GM21423 (cell line): ENCODE results near the gene SNAI1.
"Not testable (repeated sequence)": the region's sequence is repeated elsewhere in the genome, so short reads cannot be mapped to it uniquely, and the experiment has no call there.

Experiments
- ATAC-seq: cut with Tn5 transposase; IDR thresholded peaks from one replicate; pipeline ENCODE4 v1.9.1; 2021; ENCODE audit warnings: mild to moderate bottlenecking, moderate library complexity; ENCODE audit not compliant: unreplicated experiment

Gene SNAI1

DNA sequence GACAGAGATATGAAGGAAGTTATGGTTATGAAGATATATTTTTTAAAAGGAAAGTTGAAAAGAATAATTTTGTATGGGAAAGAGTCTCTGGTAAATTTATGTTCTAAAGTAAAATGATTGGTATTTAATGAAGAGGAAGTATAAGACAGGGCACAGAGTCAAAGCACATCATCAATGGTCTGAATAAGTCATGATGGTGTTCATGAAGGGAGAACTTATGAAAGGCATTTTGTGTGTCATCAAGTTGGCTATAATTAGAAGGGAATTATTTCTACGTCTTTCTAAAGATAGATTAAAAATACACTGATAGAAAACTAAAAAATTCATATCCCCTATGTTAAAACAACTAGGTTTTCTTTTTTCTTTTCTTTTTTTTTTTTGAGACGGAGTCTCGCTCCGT is 21.4 kb upstream of the SNAI1 start:
- no peak for ATAC-seq

GRCh38 chr20:49964964-49965780 is 17.6 kb upstream of the SNAI1 start:
- no peak for ATAC-seq

- no peak for ATAC-seq
Measured at GRCh38 chr20:49965781-49966305, 16.9 kb upstream of the SNAI1 start.

DNA sequence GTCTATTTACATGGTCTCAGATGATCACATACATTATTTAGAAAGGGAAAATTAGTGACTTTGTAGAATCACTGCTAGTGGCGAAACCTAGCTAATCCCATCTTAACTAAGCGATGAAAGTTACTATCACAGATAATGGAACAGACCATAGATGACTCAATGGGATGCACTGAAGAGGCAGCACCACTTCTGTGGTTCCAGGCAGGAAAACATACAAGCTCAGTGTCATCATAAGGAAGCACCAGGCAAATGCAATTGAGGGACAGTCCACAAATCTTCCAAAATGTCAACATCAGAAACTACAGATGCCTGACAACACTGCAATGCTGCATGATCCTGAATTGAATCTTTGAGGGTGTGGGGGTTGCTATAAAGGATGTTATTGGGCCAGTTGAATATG is 15.9 kb upstream of the SNAI1 start:
- ATAC-seq = no peak

- ATAC-seq = no peak
Measured at GRCh38 chr20:49969234-49969633, 13.5 kb upstream of the SNAI1 start.

GRCh38 chr20:49969946-49970345 is 12.8 kb upstream of the SNAI1 start:
- no peak for ATAC-seq

DNA sequence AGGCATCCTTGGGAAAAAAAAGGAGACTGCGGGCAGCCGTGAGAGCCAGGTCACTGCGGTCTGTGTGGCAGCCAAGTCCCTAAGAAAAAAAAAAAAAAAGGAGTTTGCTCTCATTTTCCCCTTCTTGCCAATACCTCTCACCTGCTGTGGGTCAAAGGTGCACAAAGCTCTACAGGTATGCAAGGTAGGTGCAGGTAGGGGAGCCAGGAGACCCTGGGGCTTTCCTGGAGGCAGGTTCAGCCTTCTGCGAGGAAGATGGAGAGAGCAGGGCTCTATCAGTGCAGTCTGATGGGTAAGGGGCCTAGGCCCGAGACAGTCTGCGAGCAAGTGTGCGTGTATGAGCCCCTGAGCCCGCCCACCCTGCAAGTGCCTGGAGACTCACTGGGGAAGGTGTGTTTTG is 12.3 kb upstream of the SNAI1 start:
- no peak for ATAC-seq

DNA sequence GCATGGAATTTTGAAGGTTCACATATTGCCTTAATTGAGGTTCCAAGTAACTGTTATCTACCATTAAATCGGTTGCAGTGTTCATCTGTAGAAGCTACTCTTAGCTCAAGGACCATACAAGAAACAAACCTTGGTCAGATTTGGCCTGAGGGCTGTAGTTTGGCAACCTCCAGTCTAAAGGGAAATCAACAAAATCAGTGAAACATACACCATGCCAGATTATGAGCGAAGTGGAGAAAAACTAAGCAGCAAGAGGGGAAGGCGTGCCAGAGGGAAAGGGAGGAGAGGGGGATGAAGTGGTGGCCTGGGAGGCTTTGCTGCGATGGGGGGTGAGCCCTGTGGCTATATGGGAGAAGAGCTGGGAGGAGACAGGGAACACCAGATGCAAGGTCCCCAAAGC is 8.8 kb upstream of the SNAI1 start:
- ATAC-seq = no peak

GRCh38 chr20:49976542-49976941 is 6.2 kb upstream of the SNAI1 start:
- ATAC-seq = no peak

DNA sequence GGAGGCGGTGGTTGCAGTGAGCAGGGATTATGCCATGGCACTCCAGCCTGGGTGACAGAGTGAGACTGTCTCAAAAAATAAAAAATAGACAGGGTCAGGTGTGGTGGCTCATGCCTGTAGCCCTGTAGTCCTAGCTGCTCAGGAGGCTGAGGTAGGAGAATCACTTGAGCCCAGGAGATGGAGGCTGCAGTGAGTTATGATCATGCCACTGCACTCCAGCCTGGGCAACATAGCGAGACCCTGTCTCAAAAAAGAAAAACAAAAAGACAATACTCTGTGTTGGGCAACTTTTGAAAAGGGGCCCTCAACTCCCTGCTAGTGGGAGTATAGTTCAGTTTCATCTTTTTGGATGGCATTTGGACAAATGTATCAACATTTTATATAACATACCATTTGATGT is 5.0 kb upstream of the SNAI1 start:
- ATAC-seq = not testable (repeated sequence)

DNA sequence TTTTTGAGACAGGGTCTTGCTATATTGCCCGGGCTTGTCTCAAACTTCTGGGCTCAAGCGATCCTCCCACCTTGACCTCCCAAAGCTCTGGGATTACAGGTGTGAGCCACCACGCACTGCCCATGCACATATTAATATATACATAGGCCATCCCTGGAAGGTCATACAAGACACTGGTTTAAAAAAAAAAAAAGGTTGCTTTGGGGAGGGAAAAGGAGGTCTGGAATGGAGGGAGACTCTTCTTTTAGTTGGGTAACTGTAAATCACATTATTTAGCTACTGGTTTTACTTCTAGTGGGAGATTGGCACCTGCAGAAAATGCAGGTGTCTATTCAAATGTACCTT is 4.1 kb upstream of the SNAI1 start:
- no peak for ATAC-seq

DNA sequence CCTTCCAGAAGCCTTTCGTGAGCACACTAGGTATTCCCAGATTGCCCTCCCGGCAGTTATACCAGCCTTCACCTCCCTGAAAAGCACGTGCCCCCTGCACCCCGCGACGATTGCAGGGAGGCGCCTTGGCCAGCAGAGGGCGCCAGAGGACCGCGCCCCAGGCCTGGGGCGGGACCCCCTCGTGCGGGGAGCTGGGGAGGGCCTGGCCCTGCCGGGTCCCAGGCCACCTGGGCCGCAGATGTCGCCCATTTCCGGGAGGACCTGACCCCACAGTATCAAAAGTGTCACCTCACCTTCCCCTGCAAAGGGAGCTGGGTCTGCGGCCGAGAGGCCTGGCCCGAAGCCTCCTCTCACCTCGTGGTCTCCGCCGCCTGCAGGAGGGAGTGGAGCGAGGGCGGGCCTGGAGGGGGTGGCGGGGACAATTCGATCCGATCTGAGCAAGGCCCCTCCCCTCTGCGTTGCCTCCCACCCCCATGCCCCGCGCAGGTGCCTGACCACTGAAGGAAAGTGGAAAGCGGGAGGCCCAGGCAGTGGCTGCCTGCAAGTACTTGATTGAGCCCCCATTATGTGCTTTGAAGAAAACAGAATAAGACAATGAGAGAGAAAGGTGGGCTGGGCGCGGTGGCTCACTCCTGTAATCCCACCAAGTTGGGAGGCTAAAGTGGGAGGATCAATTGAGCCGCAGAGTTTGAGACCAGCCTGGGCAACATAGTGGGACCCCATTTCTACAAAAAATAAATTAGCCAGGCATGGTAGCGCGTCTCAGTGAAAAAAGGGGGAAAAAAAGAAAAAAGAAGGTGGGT is 3.5 kb upstream of the SNAI1 start:
- no peak for ATAC-seq

- ATAC-seq = no peak
Measured at GRCh38 chr20:49980140-49981008, 2.4 kb upstream of the SNAI1 start.

GRCh38 chr20:49981218-49982071 is 1.3 kb upstream of the SNAI1 start:
- ATAC-seq = no peak

DNA sequence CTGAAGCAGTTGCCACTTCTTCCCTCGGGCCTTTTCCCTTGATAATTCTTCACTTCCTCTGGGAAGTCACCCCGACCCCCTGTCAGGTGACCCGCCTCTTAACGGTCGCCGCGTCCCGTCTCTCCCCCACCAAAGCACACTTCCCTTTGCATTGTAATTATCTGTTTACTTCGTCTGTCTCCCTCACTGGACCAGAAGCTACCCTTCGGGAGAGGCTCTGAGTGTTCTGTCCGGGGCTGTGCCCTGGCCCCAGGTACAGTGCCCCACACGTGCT is 771 bp upstream of the SNAI1 start:
- no peak for ATAC-seq

GRCh38 chr20:49983123-49983847 is 505 bp downstream of the SNAI1 start:
- no peak for ATAC-seq

DNA sequence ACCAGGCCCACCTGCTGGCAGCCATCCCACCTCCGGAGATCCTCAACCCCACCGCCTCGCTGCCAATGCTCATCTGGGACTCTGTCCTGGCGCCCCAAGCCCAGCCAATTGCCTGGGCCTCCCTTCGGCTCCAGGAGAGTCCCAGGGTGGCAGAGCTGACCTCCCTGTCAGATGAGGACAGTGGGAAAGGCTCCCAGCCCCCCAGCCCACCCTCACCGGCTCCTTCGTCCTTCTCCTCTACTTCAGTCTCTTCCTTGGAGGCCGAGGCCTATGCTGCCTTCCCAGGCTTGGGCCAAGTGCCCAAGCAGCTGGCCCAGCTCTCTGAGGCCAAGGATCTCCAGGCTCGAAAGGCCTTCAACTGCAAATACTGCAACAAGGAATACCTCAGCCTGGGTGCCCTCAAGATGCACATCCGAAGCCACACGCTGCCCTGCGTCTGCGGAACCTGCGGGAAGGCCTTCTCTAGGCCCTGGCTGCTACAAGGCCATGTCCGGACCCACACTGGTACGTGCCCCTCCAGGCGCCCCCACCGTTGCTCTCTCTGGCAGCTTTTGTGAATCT is 1.1 kb downstream of the SNAI1 start:
- no peak for ATAC-seq

DNA sequence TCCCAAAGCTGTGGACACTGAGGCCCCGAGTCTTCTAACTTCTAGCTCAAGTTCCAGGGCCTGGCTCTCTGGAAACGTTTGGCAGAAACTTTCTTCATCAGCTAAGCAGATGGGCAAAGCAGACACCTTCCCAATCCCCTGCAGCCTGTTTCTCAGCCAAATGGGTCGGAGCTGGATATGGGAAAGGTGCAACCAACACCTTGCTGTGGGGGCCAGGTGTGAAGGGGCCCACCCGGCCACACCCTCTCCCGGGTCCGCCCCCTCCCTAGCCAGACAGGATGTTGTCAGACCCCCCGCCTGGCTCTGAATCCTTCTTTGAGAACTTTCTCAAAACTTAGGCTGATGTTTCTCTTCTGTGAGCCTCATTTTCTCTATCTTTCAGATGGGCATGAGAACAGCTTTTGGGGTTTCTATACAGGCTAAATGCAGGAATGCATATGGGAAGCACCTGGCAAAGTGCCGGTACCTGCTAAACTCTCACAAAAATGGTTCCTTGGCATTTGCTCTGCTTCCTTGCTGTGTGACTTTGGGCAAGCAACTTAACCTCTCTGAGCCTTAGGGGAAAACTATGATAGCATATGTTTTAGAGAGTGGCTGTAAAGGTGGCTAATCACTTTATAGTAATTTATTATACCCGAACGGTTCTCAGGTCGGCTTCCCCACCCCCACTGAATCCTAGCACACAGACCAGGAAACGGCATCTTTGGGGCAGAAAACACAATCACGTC is 1.8 kb downstream of the SNAI1 start:
- no peak for ATAC-seq

DNA sequence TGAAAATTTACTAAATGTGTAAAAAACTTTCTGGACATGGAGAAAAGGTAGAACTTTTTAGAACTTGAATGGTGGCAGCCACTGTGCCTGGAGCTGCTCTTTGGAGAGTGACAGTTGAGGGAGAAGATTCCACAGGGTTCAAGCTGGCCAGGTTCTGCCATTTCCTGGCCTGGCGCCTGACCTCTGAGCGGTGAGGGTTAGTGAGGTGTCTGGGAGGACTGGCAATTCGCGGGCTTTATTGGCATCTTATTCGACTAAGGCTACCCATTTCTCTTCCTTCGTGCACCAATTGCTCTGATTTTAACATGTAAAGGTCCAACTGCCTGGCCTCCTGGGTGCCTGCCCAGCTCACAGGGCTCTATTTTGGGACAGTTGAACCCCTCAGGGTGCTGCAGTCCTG is 2.4 kb downstream of the SNAI1 start:
- ATAC-seq = no peak
